Common myeloid progenitor, CD34-positive (primary cell): ENCODE results near the gene TFDP2.
"Not testable (repeated sequence)": the region's sequence is repeated elsewhere in the genome, so short reads cannot be mapped to it uniquely, and the experiment has no call there.

Experiments
- CTCF ChIA-PET: fragments of 350-600 bp; sonication (Branson Sonifier 250); formaldehyde crosslinking; loops from one replicate; lab custom pipeline; 2021; ENCODE audit warnings: antibody characterized with exemption; lab: Charles Lee
- POLR2A ChIA-PET: fragments of 350-600 bp; sonication (Branson Sonifier 250); formaldehyde crosslinking; loops from one replicate; lab custom pipeline; 2021; ENCODE audit warnings: antibody characterized with exemption; lab: Charles Lee
- DNase-seq, 3 donors: peaks; one replicate each; pipeline versions ENCODE4 v3.0.0 to v3.0.0-alpha.2; 2013
- H3K27ac ChIP-seq, 2 experiments: 1 replicate in 1 of 2; 2 replicates in 1 of 2; pipeline ENCODE4 v1.7.0; 2013; ENCODE audit warnings: inconsistent platforms in 2 of 2, low read length in 2 of 2, mild to moderate bottlenecking in 2 of 2, low read depth in 1 of 2, moderate library complexity in 1 of 2; ENCODE audit not compliant: severe bottlenecking in 2 of 2, insufficient read depth in 1 of 2, poor library complexity in 1 of 2
- H3K27me3 ChIP-seq, 5 experiments: replicated peaks in 2 of 5; 1 replicate in 3 of 5; 2 replicates in 2 of 5; pipeline versions ENCODE4 v1.6.1 to v1.7.0; 2013; ENCODE audit warnings: low read length in 4 of 5, mild to moderate bottlenecking in 2 of 5, moderate library complexity in 2 of 5, inconsistent platforms in 1 of 5; ENCODE audit not compliant: insufficient read depth in 5 of 5, control insufficient read depth in 4 of 5
- H3K36me3 ChIP-seq, 4 experiments: 1 replicate in 2 of 4; 2 replicates in 2 of 4; pipeline versions ENCODE4 v1.6.1 to v1.7.0; 2013; ENCODE audit warnings: low read length in 3 of 4, control low read depth in 1 of 4, mild to moderate bottlenecking in 1 of 4; ENCODE audit not compliant: control insufficient read depth in 4 of 4, insufficient read depth in 4 of 4
- H3K4me1 ChIP-seq, 4 experiments: 1 replicate in 3 of 4; 2 replicates in 1 of 4; pipeline versions ENCODE4 v1.6.1 to v1.7.1; 2013; ENCODE audit warnings: low read length in 3 of 4, mild to moderate bottlenecking in 3 of 4, control low read depth in 1 of 4, inconsistent platforms in 1 of 4, moderate library complexity in 1 of 4; ENCODE audit not compliant: control insufficient read depth in 4 of 4, insufficient read depth in 4 of 4; ENCODE audit errors: control extremely low read depth in 1 of 4
- H3K4me3 ChIP-seq, 7 experiments: 1 replicate in 4 of 7; 2 replicates in 3 of 7; pipeline versions ENCODE4 v1.5.1 to v1.7.0; 2013; ENCODE audit warnings: mild to moderate bottlenecking in 7 of 7, low read length in 6 of 7, moderate library complexity in 6 of 7, inconsistent platforms in 2 of 7, low read depth in 2 of 7, control low read depth in 1 of 7; ENCODE audit not compliant: insufficient read depth in 4 of 7, control insufficient read depth in 1 of 7; ENCODE audit errors: extremely low read depth in 1 of 7
- H3K9me3 ChIP-seq, 5 experiments: 1 replicate in 4 of 5; 2 replicates in 1 of 5; pipeline versions ENCODE4 v1.6.1 to v1.7.1; 2013; ENCODE audit warnings: low read length in 4 of 5, mild to moderate bottlenecking in 2 of 5, inconsistent platforms in 1 of 5, low read depth in 1 of 5, moderate library complexity in 1 of 5; ENCODE audit not compliant: control insufficient read depth in 4 of 5, insufficient read depth in 2 of 5; ENCODE audit errors: control extremely low read depth in 1 of 5
- WGBS: methylation state at CpG from one replicate; pipeline ENCODE4 v1.1.5; 2013; ENCODE audit not compliant: insufficient coverage; 5-methylcytosine and 5-hydroxymethylcytosine counted together

Gene TFDP2

GRCh38 chr3:141921316-141921715 lies 228.0 kb downstream of the TFDP2 start:
- Histone ChIP-seq H3K4me3 (no peak overlapping the region), H3K27ac (no peak overlapping the region), H3K9me3 (no peaks in the 10 kb centered on the region), H3K4me1 (no peaks in the 10 kb centered on the region), H3K36me3 (peaks cover 6 to 47% (median 23%) of the 10 kb centered on the region in 4 experiments), H3K27me3 (no peaks in the 10 kb centered on the region)
- POLR2A ChIA-PET: no interaction called here
- DNase-seq: no peak
- WGBS: 100% methylated on average over 1 of the region's 2 CpGs
- CTCF ChIA-PET: no interaction called here

GRCh38 chr3:141920701-141921100 lies 228.6 kb downstream of the TFDP2 start:
- WGBS: no CpG with 5 or more reads among the region's 4 CpGs
- ChIA-PET CTCF (no interaction called here), POLR2A (no interaction called here)
- peaks cover 6 to 49% (median 25%) of the 10 kb centered on the region in 4 experiments for H3K36me3 ChIP-seq
- DNase-seq: no peak
- H3K4me1 ChIP-seq: no peaks in the 10 kb centered on the region
- H3K27me3 ChIP-seq: no peaks in the 10 kb centered on the region
- H3K4me3 ChIP-seq: no peak overlapping the region
- H3K9me3 ChIP-seq: no peaks in the 10 kb centered on the region
- no peak overlapping the region for H3K27ac ChIP-seq

- POLR2A ChIA-PET: interaction anchor here (0.7 kb wide), 1 partner anchor 11 kb away, joined by 4 read pairs; no protein-coding TSS in a partner anchor
- no peak overlapping the region for H3K4me3 ChIP-seq
- peaks cover 12 to 55% (median 33%) of the 10 kb centered on the region in 4 experiments for H3K36me3 ChIP-seq
- CTCF ChIA-PET: interaction anchor here (1.1 kb wide), 1 partner anchor 9 kb away, joined by 3 read pairs; no protein-coding TSS in a partner anchor
- H3K4me1 ChIP-seq: no peaks in the 10 kb centered on the region
- 100% methylated on average over 1 of the region's 2 CpGs for WGBS
- H3K27me3 ChIP-seq: no peaks in the 10 kb centered on the region
- no peak overlapping the region for H3K27ac ChIP-seq
- no peak for DNase-seq
- H3K9me3 ChIP-seq: peaks cover 0 to 4% (median 0%) of the 10 kb centered on the region in 5 experiments
Measured at GRCh38 chr3:141915766-141916165, 233.6 kb downstream of the TFDP2 start.

GRCh38 chr3:141915016-141915415 lies 234.3 kb downstream of the TFDP2 start:
- POLR2A ChIA-PET: no interaction called here

GRCh38 chr3:141914311-141914710 lies 235.0 kb downstream of the TFDP2 start:
- Histone ChIP-seq H3K36me3 (peaks cover 16 to 50% (median 27%) of the 10 kb centered on the region in 4 experiments), H3K27ac (no peak overlapping the region), H3K9me3 (peaks cover 0 to 4% (median 0%) of the 10 kb centered on the region in 5 experiments), H3K27me3 (no peaks in the 10 kb centered on the region), H3K4me3 (no peak overlapping the region), H3K4me1 (no peaks in the 10 kb centered on the region)
- ChIA-PET POLR2A (no interaction called here), CTCF (interaction anchor here (1.1 to 3.4 kb wide), 18 partner anchors 9 to 454 kb away, joined by 3 to 26 read pairs (median 5); partner anchors contain the start of gene RNF7)
- DNase-seq: no peak
- 92% methylated on average over 3 of the region's 4 CpGs for WGBS

More at GRCh38 chr3:141915016-141915415, 234.3 kb downstream of the TFDP2 start:
- H3K36me3 ChIP-seq: peaks cover 13 to 50% (median 30%) of the 10 kb centered on the region in 4 experiments
- H3K4me1 ChIP-seq: no peaks in the 10 kb centered on the region
- no peak overlapping the region for H3K4me3 ChIP-seq
- DNase-seq: no peak
- CTCF ChIA-PET: interaction anchor here (0.7 to 3.4 kb wide), 10 partner anchors 8 to 454 kb away, joined by 3 to 26 read pairs (median 3); partner anchors contain the start of gene RNF7
- no peak overlapping the region for H3K27ac ChIP-seq
- 100% methylated on average over 1 of the region's 5 CpGs for WGBS
- H3K27me3 ChIP-seq: no peaks in the 10 kb centered on the region
- peaks cover 0 to 4% (median 0%) of the 10 kb centered on the region in 5 experiments for H3K9me3 ChIP-seq

- peak; percentile 71 to 87 (median 87) for DNase-seq
- POLR2A ChIA-PET: interaction anchor here (0.6 kb wide), 1 partner anchor 977 kb away, joined by 3 read pairs; no protein-coding TSS in a partner anchor
Measured at GRCh38 chr3:141913150-141913811, 236.1 kb downstream of the TFDP2 start.

GRCh38 chr3:141909986-141910385 lies 239.4 kb downstream of the TFDP2 start:
- H3K36me3 ChIP-seq: peaks cover 13 to 57% (median 25%) of the 10 kb centered on the region in 4 experiments
- POLR2A ChIA-PET, H3K4me1 ChIP-seq, H3K27me3 ChIP-seq, H3K4me3 ChIP-seq, H3K9me3 ChIP-seq, H3K27ac ChIP-seq, DNase-seq: not testable (repeated sequence)
- CTCF ChIA-PET: interaction anchor here (1.3 kb wide), 1 partner anchor 10 kb away, joined by 5 read pairs; no protein-coding TSS in a partner anchor
- WGBS: 100% methylated on average over 3 of the region's 4 CpGs

More at GRCh38 chr3:141913150-141913811, 236.1 kb downstream of the TFDP2 start:
- Histone ChIP-seq H3K36me3 (peaks cover 18 to 57% (median 31%) of the 10 kb centered on the region in 4 experiments), H3K27ac (no peak overlapping the region), H3K27me3 (no peaks in the 10 kb centered on the region), H3K4me3 (no peak overlapping the region), H3K9me3 (peaks cover 0 to 4% (median 0%) of the 10 kb centered on the region in 5 experiments), H3K4me1 (no peaks in the 10 kb centered on the region)
- CTCF ChIA-PET: interaction anchor here (0.5 to 3.4 kb wide), 41 partner anchors 10 to 453 kb away, joined by 3 to 26 read pairs (median 4); partner anchors contain the start of gene RNF7
- 25% methylated on average over 1 of the region's 1 CpG for WGBS
